ENCODE measurements around the gene SMIM41.

SMIM41 gene

GRCh38 chr12:52120951-52121823, 41.7 kb downstream of the SMIM41 start:
- no peak for DNase-seq (ENCODE audit: low read depth in 1 of 2, low spot score in 1 of 2)

GRCh38 chr12:52121824-52122539, 42.5 kb downstream of the SMIM41 start:
- DNase-seq (ENCODE audit: low read depth in 1 of 2, low spot score in 1 of 2) = peak; percentile 29 to 50

- no peak for DNase-seq (ENCODE audit: low read depth in 1 of 2, low spot score in 1 of 2)
These were observed 43.0 kb downstream of the SMIM41 start for GRCh38 chr12:52122540-52122871.

GRCh38 chr12:52122904-52123303, 43.4 kb downstream of the SMIM41 start:
- DNase-seq (ENCODE audit: low read depth in 1 of 2, low spot score in 1 of 2) = no peak

GRCh38 chr12:52123487-52124186, 44.1 kb downstream of the SMIM41 start:
- DNase-seq (ENCODE audit: low read depth in 1 of 2, low spot score in 1 of 2) = no peak

GRCh38 chr12:52125476-52125900, 46.0 kb downstream of the SMIM41 start:
- DNase-seq (ENCODE audit: low read depth in 1 of 2, low spot score in 1 of 2) = no peak

GRCh38 chr12:52126050-52126604, 46.6 kb downstream of the SMIM41 start:
- DNase-seq (ENCODE audit: low read depth in 1 of 2, low spot score in 1 of 2) = no peak

GRCh38 chr12:52126605-52127578, 47.4 kb downstream of the SMIM41 start:
- no peak for DNase-seq (ENCODE audit: low read depth in 1 of 2, low spot score in 1 of 2)

GRCh38 chr12:52127683-52128450, 48.4 kb downstream of the SMIM41 start:
- DNase-seq (ENCODE audit: low read depth in 1 of 2, low spot score in 1 of 2) = no peak

- no peak for DNase-seq (ENCODE audit: low read depth in 1 of 2, low spot score in 1 of 2)
These were observed 51.2 kb downstream of the SMIM41 start for GRCh38 chr12:52130711-52131110.

GRCh38 chr12:52132754-52133161, 53.3 kb downstream of the SMIM41 start:
- DNase-seq (ENCODE audit: low read depth in 1 of 2, low spot score in 1 of 2) = no peak

- no peak for DNase-seq (ENCODE audit: low read depth in 1 of 2, low spot score in 1 of 2)
These were observed 58.2 kb downstream of the SMIM41 start for GRCh38 chr12:52137746-52138145.

GRCh38 chr12:52139147-52139546, 59.6 kb downstream of the SMIM41 start:
- DNase-seq (ENCODE audit: low read depth in 1 of 2, low spot score in 1 of 2) = no peak

GRCh38 chr12:52139579-52140062, 60.1 kb downstream of the SMIM41 start:
- no peak for DNase-seq (ENCODE audit: low read depth in 1 of 2, low spot score in 1 of 2)

- no peak for DNase-seq (ENCODE audit: low read depth in 1 of 2, low spot score in 1 of 2)
These were observed 61.8 kb downstream of the SMIM41 start for GRCh38 chr12:52141306-52141705.

GRCh38 chr12:52141875-52142274, 62.4 kb downstream of the SMIM41 start:
- DNase-seq (ENCODE audit: low read depth in 1 of 2, low spot score in 1 of 2) = no peak

GRCh38 chr12:52142431-52142830, 62.9 kb downstream of the SMIM41 start:
- no peak for DNase-seq (ENCODE audit: low read depth in 1 of 2, low spot score in 1 of 2)

- no peak for DNase-seq (ENCODE audit: low read depth in 1 of 2, low spot score in 1 of 2)
These were observed 65.2 kb downstream of the SMIM41 start for GRCh38 chr12:52144512-52145227.
